CD4-positive, alpha-beta T cell treated with Interleukin-15 for 4 hours (primary cell): ENCODE data around the gene UBAP1L.
"Not testable (repeated sequence)": the region's sequence is repeated elsewhere in the genome, so short reads cannot be mapped to it uniquely, and the experiment has no call there.

ENCODE experiments used
- DNase-seq: peaks from one replicate; pipeline ENCODE4 v3.0.0-alpha.2; 2020; ENCODE audit warnings: low spot score

UBAP1L gene

DNA sequence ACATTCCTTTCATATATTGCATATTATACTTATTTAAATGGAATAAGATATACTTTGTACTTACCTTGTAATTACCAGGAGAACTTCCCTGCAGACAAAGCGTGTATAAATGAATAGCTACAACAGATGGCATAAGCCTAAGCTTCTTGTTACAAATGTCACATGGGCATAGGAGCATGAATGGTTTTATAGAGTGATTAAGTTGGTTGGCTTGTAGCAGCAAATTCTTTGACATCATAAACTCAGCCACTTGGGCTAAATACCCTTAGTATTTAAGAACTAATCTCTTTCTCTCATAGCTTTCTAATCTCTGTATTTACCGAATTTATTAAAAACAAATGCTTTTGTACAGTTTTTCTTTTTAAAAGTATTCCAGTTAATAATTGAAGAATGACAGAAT is at the start of gene UBAP1L:
TSS of gene UBAP1L (minus strand) at position 115 of the 400 bp plus-strand sequence. CDS start 8,985 bp downstream, outside the sequence.
- no peak for DNase-seq

DNA sequence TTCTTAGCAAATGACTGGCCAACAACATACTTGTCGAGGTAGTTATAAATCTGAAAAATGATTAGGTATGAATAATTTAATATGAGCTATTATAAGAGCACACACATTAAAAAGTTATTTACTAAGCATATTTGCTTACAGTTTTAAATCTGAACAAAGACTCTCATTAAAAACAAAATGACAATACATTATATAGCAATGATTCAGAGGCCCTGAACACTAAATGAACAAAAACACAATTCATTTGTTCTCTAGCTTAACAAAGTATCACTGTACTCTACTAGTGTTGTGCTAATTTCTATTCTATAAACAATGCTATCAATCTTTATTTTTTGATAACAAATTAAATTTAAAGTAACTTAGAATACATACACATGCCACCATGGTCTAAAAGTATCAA is 49.1 kb upstream of the UBAP1L start:
- no peak for DNase-seq

GRCh38 chr15:65163041-65163440 is 48.0 kb upstream of the UBAP1L start:
- no peak for DNase-seq

GRCh38 chr15:65156692-65157091 is 41.7 kb upstream of the UBAP1L start:
- no peak for DNase-seq

- DNase-seq = no peak
Measured at GRCh38 chr15:65154720-65155119, 39.7 kb upstream of the UBAP1L start.

- DNase-seq = no peak
Measured at GRCh38 chr15:65147902-65148301, 32.9 kb upstream of the UBAP1L start.

DNA sequence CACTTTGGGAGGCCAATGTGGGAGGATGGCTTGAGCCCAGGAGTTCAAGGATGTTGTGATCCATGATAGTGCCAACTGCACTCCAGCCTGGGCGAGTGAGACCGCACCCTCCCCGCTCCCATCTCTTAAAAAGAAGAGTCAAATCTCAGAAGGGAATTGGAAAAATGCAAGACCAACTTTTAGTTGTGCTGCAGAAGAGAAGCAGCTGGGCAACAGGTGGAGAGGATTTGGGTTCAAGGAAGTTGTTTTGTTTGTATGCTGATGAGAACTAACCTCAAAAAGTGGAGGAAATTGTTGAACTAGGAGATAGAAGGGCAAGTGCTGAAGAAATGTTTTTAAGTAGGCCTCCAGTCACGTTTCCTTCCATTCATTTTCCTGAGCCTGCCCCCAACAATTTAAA is 31.4 kb upstream of the UBAP1L start:
- no peak for DNase-seq

DNA sequence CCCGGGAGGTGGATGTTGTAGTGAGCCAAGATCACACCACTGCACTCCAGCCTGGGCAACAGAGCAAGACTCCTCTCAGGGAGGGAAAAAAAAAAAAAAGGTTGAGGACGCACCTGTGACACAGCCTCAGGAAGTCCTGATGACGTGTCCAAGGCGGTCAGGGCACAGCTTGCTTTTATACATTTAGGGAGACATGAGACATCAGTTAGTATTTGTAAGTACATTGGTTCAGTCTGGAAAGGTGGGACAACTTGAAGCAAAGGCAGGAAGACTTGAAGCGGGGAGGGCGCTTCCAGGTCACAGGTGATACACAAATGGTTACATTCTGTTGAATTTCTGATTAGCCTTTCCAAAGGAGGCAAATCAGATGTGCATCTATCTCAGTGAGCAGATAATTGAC is 23.6 kb upstream of the UBAP1L start:
- DNase-seq = not testable (repeated sequence)

DNA sequence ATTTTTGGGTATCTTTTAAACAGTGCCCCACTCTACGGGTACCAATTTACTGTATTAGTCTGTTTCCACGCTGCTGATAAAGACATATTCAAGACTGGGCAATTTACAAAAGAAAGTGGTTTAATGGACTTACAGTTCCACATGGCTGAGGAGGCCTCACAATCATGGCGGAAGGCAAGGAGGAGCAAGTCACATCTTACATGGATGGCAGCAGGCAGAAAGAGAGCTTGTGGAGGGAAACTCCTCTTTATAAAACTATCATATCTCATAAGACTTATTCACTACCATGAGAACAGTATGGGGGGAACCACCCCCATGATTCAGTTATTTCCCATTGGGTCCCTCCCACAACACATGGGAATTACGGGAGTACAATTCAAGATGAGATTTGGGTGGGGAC is 22.9 kb upstream of the UBAP1L start:
- DNase-seq = not testable (repeated sequence)

DNA sequence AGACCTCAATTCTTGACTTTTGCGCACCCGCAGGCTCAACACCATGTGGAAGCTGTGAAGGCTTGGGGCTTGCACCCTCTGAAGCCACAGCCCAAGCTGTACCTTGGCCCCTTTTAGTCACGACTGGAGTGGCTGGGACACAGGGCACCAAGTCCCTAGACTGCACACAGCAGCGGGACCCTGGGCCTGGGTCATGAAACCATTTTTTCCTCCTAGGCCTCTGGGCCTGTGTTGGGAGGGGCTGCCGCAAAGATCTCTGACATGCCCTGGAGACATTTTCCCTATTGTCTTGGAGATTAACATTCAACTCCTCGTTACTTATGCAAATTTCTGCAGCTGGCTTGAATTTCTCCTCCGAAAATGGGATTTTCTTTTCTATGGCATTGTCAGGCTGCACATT is 22.1 kb upstream of the UBAP1L start:
- not testable (repeated sequence) for DNase-seq

DNA sequence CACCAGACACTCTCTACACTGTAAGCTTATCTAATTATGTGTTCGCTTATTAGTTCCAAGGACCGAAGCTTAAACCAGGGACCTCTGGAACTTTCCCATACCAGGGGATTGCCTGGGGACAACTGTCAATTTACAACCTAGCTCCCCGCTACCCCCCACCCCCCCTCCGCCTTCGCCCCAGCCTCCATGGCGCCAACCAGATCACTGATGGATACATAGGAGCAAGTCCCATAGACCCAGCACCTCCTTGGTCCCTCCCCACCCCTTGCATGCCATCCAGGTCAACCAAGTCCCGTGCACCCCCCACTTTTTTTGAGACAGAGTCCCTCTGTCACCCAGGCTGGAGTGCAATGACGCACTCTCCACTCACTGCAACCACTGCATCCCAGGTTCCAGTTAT is 19.5 kb upstream of the UBAP1L start:
- no peak for DNase-seq

GRCh38 chr15:65133548-65134200 is 18.7 kb upstream of the UBAP1L start, which contains the start of gene PDCD7:
TSS of gene PDCD7 (minus strand) at chr15:65133808. CDS start at chr15:65133781, 27 bp downstream.
- peak; percentile 83 for DNase-seq

GRCh38 chr15:65132878-65133547 is 18.0 kb upstream of the UBAP1L start:
- DNase-seq = peak; percentile 1

GRCh38 chr15:65130941-65131340 is 15.9 kb upstream of the UBAP1L start:
- DNase-seq = no peak

DNA sequence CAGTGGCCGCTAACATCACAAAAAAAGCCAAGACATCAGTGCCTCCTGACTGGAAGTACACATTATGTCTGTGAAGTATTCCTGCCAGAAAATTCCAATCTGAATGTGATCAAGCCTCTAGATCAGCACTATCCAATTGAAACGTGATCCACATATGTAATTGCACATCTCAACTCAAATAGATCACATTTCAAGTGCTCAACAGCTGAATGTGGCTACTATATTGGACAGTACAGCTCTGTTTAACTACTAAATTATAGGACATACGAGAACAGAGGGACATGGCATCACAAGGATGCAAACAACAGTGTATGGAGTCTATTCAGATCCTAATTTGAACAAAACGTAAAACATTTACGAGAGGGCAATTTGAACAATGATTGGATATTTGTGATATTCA is 542 bp upstream of the UBAP1L start:
- DNase-seq = no peak

GRCh38 chr15:65110676-65111292 is 4.2 kb downstream of the UBAP1L start:
- DNase-seq = no peak

DNA sequence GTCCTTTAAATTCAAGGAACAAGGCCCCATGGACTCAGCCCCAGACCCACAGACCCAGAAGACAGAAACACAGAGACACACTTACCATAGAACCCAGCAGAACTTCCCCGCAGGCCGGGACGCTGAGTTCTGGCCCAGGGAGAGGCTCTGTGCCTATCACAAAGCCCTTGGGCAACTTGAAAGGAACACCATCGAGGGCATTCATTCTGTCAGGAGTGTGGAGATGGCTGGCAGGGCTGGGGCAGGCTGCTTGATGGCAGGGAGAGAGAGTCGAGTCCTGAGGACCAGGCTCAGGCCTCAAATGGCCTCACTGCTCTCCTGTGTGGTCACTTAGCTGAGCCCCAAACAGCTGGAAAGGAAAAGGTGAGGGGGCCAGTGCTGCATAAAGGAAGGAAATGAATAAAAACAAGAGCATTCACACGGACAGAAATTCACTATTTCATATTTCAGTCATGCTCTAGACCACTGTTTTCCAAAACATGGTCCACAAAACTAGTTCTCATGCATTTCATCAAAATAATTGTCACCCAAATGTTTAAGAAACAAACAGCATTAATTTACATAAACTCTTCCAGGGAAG is 8.9 kb downstream of the UBAP1L start:
- no peak for DNase-seq

DNA sequence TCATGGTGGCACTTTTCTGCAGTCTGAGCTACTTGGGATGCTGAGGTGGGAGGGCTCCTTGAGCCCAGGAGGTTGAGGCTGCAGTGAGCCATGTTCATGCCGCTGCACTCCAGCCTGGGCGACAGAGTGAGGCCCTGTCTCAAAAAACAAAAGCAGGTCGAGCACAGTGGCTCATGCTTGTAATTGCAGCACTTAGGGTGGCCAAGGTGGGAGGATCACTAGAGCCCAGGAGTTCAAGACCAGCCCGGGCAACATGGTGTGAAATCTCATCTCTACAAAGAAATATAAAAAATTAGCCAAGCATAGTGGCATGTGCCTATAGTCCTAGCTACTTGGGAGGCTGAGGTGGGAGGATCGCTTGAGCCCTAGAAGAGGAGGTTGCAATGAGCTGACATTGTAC is 10.0 kb downstream of the UBAP1L start:
- no peak for DNase-seq

- DNase-seq = no peak
Measured at GRCh38 chr15:65102912-65103311, 12.1 kb downstream of the UBAP1L start.

DNA sequence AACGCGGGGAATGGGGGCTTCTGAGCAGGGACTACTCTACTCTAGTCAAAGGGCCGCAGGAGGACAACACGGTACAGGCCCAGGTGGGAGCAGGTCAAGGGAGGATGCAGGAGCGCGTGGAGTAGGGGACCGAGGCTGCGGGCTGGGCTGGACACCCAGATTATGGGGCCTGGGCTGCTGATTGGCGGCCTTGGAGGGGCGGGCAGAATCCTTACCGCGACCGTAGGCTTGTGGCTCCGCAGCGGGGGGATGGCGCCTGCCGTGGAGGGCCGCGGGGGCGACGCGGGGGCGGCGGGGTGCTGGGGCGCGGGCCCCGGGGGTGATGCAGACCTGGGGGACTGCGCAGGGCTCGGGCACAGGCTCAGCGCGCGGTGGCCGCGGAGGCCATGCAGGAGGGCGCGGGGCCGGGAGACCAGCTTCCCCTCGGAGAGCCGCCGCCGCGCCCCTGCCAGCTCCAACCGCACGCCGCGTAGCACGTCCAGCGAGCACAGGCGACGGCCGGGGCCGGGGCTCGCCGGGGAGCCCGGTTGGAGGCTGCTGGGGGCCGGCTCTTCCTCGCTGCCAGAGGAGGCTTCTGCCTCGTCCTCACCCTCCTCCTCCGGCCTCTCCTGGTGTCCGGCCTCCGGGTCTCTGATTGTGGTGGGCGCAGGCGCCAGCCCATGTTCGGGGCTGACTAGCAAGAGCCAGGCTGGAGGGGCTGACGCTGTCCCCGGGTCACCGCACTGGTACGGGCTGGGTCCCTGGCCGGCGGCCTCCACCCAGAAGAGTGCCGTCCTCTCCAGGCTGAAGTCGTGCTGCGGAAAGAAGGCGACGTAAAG is 12.9 kb downstream of the UBAP1L start:
- DNase-seq = no peak

GRCh38 chr15:65101411-65101890 is 13.5 kb downstream of the UBAP1L start:
- peak; percentile 37 for DNase-seq

DNA sequence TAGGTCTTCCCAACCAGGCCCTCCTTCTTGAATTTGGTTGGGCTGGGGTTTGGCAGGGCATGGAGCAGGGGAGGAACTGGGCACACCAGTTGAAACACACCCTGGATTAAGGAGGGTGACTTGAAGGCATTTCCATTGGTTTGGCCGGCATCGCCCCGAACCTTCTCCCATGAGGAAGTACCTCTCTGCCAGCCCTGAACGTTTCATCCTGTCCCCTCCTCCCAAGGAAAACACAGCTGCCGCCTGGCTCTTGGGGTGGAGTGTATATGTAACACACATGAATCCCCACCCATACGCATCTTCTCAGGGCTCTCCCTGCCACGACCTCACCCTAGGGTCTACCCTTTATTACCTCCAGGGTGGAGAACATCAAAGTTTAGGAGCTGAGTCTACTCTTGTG is 14.6 kb downstream of the UBAP1L start:
- no peak for DNase-seq
